H9 (cell line): ENCODE results near the gene PLD2. TPM values are rescaled to one million over a fixed set of nuclear protein-coding genes. Genes with fewer than 3 reads are reported as not detected.

Source experiments
- DNase-seq: peaks from one replicate; pipeline ENCODE4 v3.0.0-alpha.2; 2017
- H2AFZ ChIP-seq: one replicate; pipeline ENCODE4 v1.6.1; 2013; ENCODE audit warnings: mild to moderate bottlenecking, low read length, control low read depth, moderate library complexity
- H2AK5ac ChIP-seq: 2 replicates; pipeline ENCODE4 v1.6.1; 2013; ENCODE audit warnings: low read length, control low read depth, mixed read lengths; ENCODE audit not compliant: insufficient read length
- H2BK120ac ChIP-seq: one replicate; pipeline ENCODE4 v1.6.1; 2013; ENCODE audit warnings: low read depth, mild to moderate bottlenecking, low read length, control low read depth, inconsistent platforms; ENCODE audit not compliant: poor library complexity, severe bottlenecking
- H2BK12ac ChIP-seq: 2 replicates; pipeline ENCODE4 v1.6.1; 2013; ENCODE audit warnings: low read length, control low read depth, mixed read lengths, low read depth; ENCODE audit not compliant: insufficient read length
- H2BK15ac ChIP-seq: 2 replicates; pipeline ENCODE4 v1.6.1; 2013; ENCODE audit warnings: low read depth, low read length, control low read depth
- H2BK20ac ChIP-seq: one replicate; pipeline ENCODE4 v1.6.1; 2013; ENCODE audit warnings: low read depth, mild to moderate bottlenecking, low read length, control low read depth, inconsistent platforms; ENCODE audit not compliant: poor library complexity, severe bottlenecking
- H2BK5ac ChIP-seq: 2 replicates; pipeline ENCODE4 v1.6.1; 2013; ENCODE audit warnings: low read length, control low read depth, mixed read lengths; ENCODE audit not compliant: insufficient read length
- H3K14ac ChIP-seq: 2 replicates; pipeline ENCODE4 v1.6.1; 2013; ENCODE audit warnings: low read length, control low read depth; ENCODE audit not compliant: insufficient read depth
- H3K18ac ChIP-seq: 2 replicates; pipeline ENCODE4 v1.6.1; 2013; ENCODE audit warnings: low read depth, mild to moderate bottlenecking, mixed read lengths, low read length, control low read depth; ENCODE audit not compliant: insufficient read length
- H3K23ac ChIP-seq: 2 replicates; pipeline ENCODE4 v1.6.1; 2013; ENCODE audit warnings: low read length, control low read depth, mixed read lengths, low read depth; ENCODE audit not compliant: insufficient read length
- H3K23me2 ChIP-seq: 2 replicates; pipeline ENCODE4 v1.6.1; 2013; ENCODE audit warnings: low read depth, mild to moderate bottlenecking, mixed read lengths, low read length, control low read depth; ENCODE audit not compliant: insufficient read length, poor library complexity, severe bottlenecking
- H3K27ac ChIP-seq: 2 replicates; pipeline ENCODE4 v1.5.1; 2013; ENCODE audit warnings: low read length, control low read depth, mixed read lengths, low read depth; ENCODE audit not compliant: insufficient read length
- H3K27me3 ChIP-seq: 2 replicates; pipeline ENCODE4 v1.6.1; 2013; ENCODE audit warnings: low read length, control low read depth, inconsistent platforms; ENCODE audit not compliant: insufficient read depth
- H3K4ac ChIP-seq: 2 replicates; pipeline ENCODE4 v1.6.1; 2013; ENCODE audit warnings: low read depth, mild to moderate bottlenecking, control low read depth, inconsistent platforms, low read length, moderate library complexity
- H3K4me1 ChIP-seq: 2 replicates; pipeline ENCODE4 v1.6.1; 2013; ENCODE audit warnings: low read length, control low read depth, inconsistent platforms; ENCODE audit not compliant: insufficient read depth
- H3K4me2 ChIP-seq: 2 replicates; pipeline ENCODE4 v1.6.1; 2013; ENCODE audit warnings: low read length, control low read depth, mixed read lengths; ENCODE audit not compliant: insufficient read length, insufficient read depth
- H3K56ac ChIP-seq: 2 replicates; pipeline ENCODE4 v1.6.1; 2013; ENCODE audit warnings: low read depth, mild to moderate bottlenecking, mixed read lengths, low read length, control low read depth; ENCODE audit not compliant: insufficient read length
- H3K79me1 ChIP-seq: 2 replicates; pipeline ENCODE4 v1.6.1; 2013; ENCODE audit warnings: low read depth, mild to moderate bottlenecking, moderate library complexity, low read length, control low read depth, inconsistent platforms; ENCODE audit not compliant: insufficient read depth, poor library complexity, severe bottlenecking
- H3K79me2 ChIP-seq: 2 replicates; pipeline ENCODE4 v1.6.1; 2013; ENCODE audit warnings: low read length, control low read depth, inconsistent platforms; ENCODE audit not compliant: insufficient read depth
- H3K9ac ChIP-seq: 2 replicates; pipeline ENCODE4 v1.6.1; 2013; ENCODE audit warnings: low read length, control low read depth, mixed read lengths; ENCODE audit not compliant: insufficient read length; ENCODE audit errors: extremely low read depth
- H3K9me3 ChIP-seq: one replicate; pipeline ENCODE4 v1.6.1; 2013; ENCODE audit warnings: low read depth, low read length, inconsistent platforms; ENCODE audit not compliant: control insufficient read depth
- H3T11ph ChIP-seq: one replicate; pipeline ENCODE4 v1.6.1; 2013; ENCODE audit warnings: mild to moderate bottlenecking, low read length, control low read depth, inconsistent platforms
- H4K20me1 ChIP-seq: one replicate; pipeline ENCODE4 v1.6.1; 2013; ENCODE audit not compliant: control insufficient read depth, insufficient read length, insufficient read depth
- H4K5ac ChIP-seq: 2 replicates; pipeline ENCODE4 v1.6.1; 2013; ENCODE audit warnings: low read depth, mild to moderate bottlenecking, mixed read lengths, low read length, control low read depth; ENCODE audit not compliant: insufficient read length
- H4K8ac ChIP-seq: replicated peaks from 2 replicates; pipeline ENCODE4 v1.6.1; 2013; ENCODE audit warnings: low read length, control low read depth, mixed read lengths, low read depth; ENCODE audit not compliant: insufficient read length
- H4K91ac ChIP-seq: 2 replicates; pipeline ENCODE4 v1.6.1; 2013; ENCODE audit warnings: low read depth, mild to moderate bottlenecking, moderate library complexity, mixed read lengths, low read length, control low read depth; ENCODE audit not compliant: insufficient read length
- H3K27ac Mint-ChIP-seq, 3 experiments: 2 replicates in 2 of 3; 3 replicates in 1 of 3; pipeline ENCODE4 v1.8.0; 2020 to 2021; ENCODE audit warnings: mixed read lengths in 3 of 3, mild to moderate bottlenecking in 1 of 3, moderate library complexity in 1 of 3
- H3K27me3 Mint-ChIP-seq: 2 replicates; pipeline ENCODE4 v1.8.0; 2021; ENCODE audit warnings: low read depth, mild to moderate bottlenecking, moderate library complexity, mixed read lengths
- H3K36me3 Mint-ChIP-seq, 3 experiments: 2 replicates in 2 of 3; 3 replicates in 1 of 3; pipeline ENCODE4 v1.8.0; 2020 to 2021; ENCODE audit warnings: low read depth in 3 of 3, mixed read lengths in 3 of 3; ENCODE audit not compliant: insufficient read depth in 1 of 3
- H3K4me1 Mint-ChIP-seq, 2 experiments: 2 replicates each; pipeline ENCODE4 v1.8.0; 2020; ENCODE audit warnings: mixed read lengths in 2 of 2
- H3K4me3 Mint-ChIP-seq, 2 experiments: 2 replicates in 1 of 2; 3 replicates in 1 of 2; pipeline ENCODE4 v1.8.0; 2020 to 2021; ENCODE audit warnings: mild to moderate bottlenecking in 2 of 2, mixed read lengths in 2 of 2, moderate library complexity in 1 of 2
- H3K9me3 Mint-ChIP-seq, 2 experiments: 2 replicates in 1 of 2; 3 replicates in 1 of 2; pipeline ENCODE4 v1.8.0; 2020; ENCODE audit warnings: mild to moderate bottlenecking in 2 of 2, mixed read lengths in 2 of 2, moderate library complexity in 1 of 2
- WGBS: extraction: QIAGEN DNeasy Blood & Tissue Kit; methylation state at CpG from one replicate; pipeline ENCODE4 v1.1.7; 2013; ENCODE audit warnings: missing lambda C conversion rate, low lambda C conversion rate, mixed read lengths; ENCODE audit not compliant: insufficient read length; ENCODE audit errors: extremely low coverage; 5-methylcytosine and 5-hydroxymethylcytosine counted together
- total RNA-seq: library from RNA; stranded (reverse); gene quantifications from 2 replicates; pipeline ENCODE4 v1.2.1, GENCODE V29; 2021
- TF ChIP-seq, protein P1 (sequence below): fragments of 200-600 bp; sonication (generic); conservative IDR thresholded peaks from 3 replicates; pipeline ENCODE4 v1.8.0; 2021; ENCODE audit warnings: antibody characterized with exemption, mild to moderate bottlenecking

PLD2 gene
- total RNA-seq, 1 experiment from 2014 or later = 63.3 TPM

DNA sequence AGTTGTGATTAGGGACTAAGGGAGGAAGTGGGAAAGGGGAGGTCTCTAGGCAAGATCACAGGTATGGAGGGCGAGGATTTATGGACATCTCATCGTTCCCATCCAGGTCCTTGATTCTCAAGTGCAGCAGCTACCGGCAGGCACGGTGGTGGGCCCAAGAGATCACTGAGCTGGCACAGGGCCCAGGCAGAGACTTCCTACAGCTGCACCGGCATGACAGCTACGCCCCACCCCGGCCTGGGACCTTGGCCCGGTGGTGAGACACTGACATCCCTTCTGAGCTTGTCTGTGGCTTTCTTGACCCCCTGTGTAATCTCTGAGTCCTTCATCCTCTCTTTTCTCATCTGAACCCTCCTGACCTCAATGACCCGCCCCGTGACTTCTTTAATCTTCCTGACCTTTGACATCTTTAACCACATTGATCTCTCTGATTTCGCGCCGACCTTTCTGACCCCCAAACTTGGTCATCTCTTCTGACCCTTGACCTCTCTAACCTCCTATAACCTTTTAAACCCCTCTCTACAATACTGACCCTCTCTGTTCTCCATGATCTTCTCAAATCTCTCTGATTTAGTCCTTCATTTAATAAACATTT lies 3.8 kb downstream of the PLD2 start:
- Histone ChIP-seq H4K5ac (no peak overlapping the region), H3K4me2 (no peak overlapping the region), H2AK5ac (no peak overlapping the region), H3K14ac (no peak overlapping the region), H3K4ac (no peak overlapping the region), H2BK5ac (no peak overlapping the region), H3K18ac (no peak overlapping the region), H3K23ac (no peak overlapping the region), H3K4me1 (no peaks in the 10 kb centered on the region), H2BK20ac (no peak overlapping the region), H4K20me1 (no peaks in the 10 kb centered on the region), H3K56ac (no peak overlapping the region), H2BK12ac (no peak overlapping the region), H3K23me2 (peaks cover 5% of the 10 kb centered on the region), H3K79me1 (no peaks in the 10 kb centered on the region), H4K8ac (no peak overlapping the region), H3K79me2 (no peaks in the 10 kb centered on the region), H2BK120ac (no peak overlapping the region), H2AFZ (no peak overlapping the region), H3K9ac (no peak overlapping the region), H2BK15ac (no peak overlapping the region), H4K91ac (no peak overlapping the region), H3K27me3 (no peaks in the 10 kb centered on the region), H3K9me3 (no peaks in the 10 kb centered on the region), H3T11ph (no peak overlapping the region), H3K27ac (no peak overlapping the region)
- Mint-ChIP-seq H3K27ac (no peak overlapping the region), H3K4me1 (peaks cover 15 to 16% of the 10 kb centered on the region in 2 experiments), H3K4me3 (no peak overlapping the region), H3K9me3 (no peaks in the 10 kb centered on the region), H3K36me3 (peaks cover 16 to 51% (median 39%) of the 10 kb centered on the region in 3 experiments), H3K27me3 (no peaks in the 10 kb centered on the region; the same call in 1 of the 2 replicates)
- WGBS = no CpG with 5 or more reads among the region's 13 CpGs
- DNase-seq = no peak
- TF ChIP-seq, protein P1, sequence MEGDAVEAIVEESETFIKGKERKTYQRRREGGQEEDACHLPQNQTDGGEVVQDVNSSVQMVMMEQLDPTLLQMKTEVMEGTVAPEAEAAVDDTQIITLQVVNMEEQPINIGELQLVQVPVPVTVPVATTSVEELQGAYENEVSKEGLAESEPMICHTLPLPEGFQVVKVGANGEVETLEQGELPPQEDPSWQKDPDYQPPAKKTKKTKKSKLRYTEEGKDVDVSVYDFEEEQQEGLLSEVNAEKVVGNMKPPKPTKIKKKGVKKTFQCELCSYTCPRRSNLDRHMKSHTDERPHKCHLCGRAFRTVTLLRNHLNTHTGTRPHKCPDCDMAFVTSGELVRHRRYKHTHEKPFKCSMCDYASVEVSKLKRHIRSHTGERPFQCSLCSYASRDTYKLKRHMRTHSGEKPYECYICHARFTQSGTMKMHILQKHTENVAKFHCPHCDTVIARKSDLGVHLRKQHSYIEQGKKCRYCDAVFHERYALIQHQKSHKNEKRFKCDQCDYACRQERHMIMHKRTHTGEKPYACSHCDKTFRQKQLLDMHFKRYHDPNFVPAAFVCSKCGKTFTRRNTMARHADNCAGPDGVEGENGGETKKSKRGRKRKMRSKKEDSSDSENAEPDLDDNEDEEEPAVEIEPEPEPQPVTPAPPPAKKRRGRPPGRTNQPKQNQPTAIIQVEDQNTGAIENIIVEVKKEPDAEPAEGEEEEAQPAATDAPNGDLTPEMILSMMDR = no peak
